Activated CD8-positive, alpha-beta memory T cell treated with anti-CD3 and anti-CD28 coated beads, Interleukin-2, amount 50 U/mL, for 1 hour (primary cell): ENCODE results near the gene SMTNL2.

ENCODE experiments used
- DNase-seq: peaks from one replicate; pipeline ENCODE4 v3.0.0-alpha.2; 2020; ENCODE audit errors: extremely low read depth

The SMTNL2 gene

DNA sequence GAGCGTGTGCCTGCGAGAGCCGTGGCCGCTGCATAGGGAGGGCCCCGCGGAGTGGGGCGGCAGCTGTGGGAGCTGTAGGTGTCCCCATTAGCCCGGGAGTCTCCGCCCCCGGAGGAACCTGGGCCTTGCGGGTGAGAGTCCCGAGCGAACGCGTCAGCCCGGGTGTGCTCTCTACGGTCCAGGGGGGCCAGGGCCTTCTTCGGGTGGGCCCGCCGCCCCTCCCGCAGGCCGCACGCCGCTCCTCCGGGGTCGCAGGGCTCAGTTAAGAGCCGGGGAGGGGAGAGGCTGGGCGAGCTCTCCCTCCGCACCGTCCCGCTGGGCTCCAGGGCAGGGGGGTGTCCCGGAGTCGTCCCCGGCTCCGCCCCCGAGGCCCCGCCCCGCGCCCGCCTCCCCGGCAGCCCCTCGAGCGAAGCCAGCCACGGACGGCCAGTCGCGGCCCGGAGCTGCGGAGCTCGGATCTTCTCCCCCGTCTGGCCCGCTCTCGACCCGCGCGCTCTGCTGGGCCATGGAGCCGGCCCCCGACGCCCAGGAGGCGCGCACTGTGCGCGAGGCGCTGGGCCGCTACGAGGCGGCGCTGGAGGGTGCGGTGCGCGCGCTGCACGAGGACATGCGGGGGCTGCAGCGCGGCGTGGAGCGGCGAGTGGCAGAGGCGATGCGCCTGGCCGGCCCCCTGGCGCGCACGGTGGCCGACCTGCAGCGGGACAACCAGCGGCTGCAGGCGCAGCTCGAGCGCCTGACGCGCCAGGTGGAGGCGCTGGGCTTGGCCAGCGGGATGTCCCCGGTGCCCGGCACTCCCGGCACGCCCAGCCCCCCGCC is at the start of gene SMTNL2:
SMTNL2 (plus strand) TSS at position 429 of the 816 bp plus-strand sequence; CDS start at position 506, 77 bp downstream.
- DNase-seq: no peak

DNA sequence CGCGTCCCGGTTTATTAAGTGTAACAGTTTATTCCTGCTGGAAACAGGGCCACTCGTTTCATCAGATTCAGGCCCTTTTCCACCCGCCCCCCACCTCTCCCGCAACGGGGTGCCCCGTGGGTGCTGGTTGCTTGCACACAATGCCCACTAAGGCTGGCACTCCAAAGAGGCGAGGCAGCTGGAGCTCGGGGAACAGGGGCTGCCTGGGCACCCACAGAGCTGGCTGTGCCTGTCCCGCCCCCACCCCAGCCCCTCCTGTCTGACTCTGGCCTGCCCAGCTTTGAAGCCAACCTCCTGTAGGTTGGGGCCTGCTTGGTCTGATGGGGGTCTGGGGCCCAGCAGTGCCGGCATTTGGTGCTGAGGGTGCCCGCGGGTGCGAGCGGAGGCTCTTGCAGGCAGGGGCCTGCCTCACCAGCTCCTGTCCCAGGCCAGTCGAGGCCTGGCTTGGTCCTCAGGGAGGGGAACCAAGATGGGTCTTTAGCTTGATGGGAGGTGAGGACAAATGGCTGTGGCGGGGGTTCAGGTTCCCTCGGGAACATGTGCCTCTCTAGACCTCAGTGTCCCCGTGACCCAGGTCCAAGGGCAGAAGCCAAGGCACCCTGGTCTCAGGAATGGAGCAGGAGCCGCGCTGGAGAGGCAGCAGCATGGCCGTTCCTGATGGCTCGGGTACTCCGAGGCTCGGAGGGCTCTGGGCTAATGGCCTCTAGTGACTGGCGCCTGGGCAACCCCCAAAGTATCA is 49.2 kb upstream of the SMTNL2 start:
- no peak for DNase-seq

DNA sequence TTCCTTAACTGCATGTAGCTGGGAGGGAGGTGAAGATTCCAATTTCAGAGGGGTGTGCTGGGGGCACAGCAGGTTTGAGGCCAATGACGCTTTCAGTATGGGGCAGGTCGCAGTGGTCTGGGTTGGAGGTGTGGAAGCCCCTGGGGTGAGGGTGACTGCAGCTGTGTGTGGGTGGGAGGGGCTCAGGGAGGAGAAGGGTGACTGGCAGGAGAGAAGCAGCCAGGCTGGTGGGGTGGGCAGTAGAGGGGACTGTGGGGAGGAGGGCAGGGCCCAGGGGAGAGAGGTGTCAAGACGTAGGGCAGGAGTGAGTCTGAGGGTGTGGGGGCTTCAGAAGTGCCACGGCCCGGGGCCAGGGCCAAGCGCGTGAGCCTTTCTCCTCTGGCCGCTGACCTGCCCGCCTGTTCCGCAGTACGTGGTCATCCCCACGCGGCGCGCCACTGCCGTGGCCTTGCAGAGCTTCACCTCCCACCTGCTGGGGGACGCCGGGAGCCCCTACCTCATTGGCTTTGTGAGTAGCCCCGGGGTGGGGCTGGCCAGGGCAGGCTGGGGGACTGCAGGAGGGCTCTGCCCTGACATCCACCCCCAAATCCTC is 48.6 kb upstream of the SMTNL2 start:
- DNase-seq: no peak

DNA sequence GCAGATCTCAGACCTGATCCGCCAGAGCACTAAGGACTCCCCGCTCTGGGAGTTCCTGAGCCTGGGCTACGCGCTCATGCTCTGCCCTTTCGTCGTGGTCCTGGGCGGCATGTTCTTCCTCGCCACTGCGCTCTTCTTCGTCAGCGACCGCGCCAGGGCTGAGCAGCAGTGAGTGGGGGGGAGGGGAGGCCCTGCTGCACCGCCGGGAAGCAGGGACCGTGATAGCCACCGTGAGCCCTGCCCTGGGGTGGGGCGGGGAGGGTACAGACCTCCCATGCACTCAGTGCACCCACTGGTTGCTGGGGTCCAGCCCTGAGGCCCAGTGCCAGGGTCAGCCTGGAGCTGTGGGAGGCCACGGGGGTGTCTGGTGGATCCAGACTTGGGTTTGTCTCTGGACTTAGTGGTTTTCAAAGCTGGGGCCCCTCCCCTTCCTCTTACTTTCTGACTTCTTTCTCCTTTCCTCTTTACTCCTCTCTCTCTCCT is 48.0 kb upstream of the SMTNL2 start:
- no peak for DNase-seq

DNA sequence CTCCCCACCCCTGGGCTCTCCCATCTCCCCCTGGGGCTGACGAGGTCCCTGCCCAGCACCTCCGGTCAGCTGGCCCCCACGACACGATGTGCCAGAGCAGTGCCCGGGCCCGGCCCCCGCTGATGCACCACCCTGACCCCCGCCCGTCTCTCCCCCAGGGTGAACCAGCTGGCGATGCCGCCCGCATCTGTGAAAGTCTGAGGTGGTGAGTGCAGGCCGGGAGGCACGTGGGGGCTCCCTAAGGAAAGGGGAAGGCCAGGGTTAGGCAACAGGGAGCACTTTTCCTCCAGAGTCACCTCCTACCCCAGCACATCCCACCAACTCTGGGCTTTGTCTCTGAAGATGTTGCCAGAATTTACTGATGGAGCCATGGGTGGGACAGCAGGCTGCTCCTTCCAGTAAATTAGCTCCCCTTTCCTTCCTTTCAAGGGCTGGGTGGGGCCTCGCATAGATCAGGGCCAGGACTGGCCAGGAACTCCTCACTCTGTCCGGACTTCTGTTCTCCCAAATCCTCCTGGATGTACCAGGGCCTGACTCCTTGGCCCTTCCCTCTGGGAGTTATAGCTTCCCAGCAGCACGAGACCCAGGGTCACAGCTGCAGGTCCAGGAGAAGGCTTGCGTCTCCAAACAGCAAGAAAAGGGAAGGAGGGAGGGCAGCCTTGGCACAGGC is 47.5 kb upstream of the SMTNL2 start:
- no peak for DNase-seq

DNA sequence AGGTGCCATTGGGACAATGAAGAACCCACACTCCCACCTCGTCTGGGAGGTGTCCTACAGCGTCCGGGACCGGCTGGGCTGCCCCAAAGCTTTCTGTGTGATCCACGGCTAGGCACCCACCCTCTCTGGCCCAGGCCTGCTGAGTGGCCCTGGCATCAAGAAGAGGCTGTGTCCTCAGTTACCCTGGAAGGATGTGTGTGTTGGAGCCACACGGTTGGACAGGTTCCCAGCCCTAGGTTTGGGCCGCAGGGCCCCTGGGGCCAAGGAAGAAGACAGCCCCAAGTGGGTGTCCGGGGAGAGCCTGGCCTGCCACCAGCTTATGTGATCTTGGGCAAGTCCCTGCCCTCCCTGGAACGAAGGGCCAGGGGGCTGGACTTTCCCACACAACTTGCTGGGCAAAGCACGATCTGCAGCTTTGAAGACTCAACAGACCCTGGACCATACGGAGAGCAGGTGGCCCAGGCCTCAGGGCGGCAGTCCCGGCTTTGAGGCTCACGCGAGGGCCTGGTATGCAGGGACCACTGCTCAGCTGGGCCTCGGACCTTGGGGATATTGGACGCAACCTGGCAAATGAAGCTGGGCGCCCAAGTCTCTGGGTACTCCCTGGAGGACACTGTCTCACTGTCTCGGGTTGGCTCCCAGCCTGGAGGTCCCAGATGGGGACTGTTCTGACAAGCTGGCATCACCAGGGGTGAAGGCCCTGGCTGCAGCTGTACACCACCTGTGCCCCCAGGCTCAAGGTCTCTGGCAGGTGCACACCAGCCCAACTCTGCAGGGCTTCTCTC is 46.7 kb upstream of the SMTNL2 start:
- DNase-seq: no peak

DNA sequence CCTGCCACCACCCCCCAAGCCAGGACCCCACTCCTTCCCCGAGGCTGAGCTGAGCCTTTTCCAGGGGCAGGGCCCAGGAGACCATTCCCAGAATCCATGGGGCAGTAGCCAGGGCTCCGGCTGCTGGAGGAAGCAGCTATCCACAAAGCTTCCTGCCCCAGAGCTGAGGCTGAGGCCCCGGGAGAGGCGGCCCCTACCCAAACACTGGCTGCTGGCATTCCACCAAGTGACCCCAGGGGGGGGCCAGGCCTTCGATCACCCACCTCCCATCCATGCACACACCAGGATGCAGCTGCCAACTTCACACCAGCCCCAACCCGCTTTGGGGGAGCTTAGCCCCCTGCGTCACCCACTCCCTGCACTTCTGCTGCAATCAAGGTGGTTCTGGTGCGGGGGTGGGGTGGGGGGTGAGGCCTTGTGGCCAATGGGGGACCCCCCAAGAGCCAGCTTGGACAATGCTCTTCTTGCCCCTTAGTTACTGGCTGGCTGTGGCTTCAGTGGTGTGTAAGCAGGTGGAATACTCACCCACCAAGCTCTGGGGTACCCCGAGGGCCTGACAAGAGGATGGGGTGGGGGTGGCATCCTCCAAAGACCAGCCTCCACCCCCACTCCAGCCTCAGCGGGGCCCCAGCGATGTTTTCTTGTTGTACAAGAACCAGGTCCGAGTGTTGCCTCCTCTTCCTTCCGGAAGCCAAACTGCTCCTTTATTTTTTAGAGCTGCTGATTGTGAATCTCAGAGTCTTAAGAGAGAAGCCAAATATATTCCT is 45.9 kb upstream of the SMTNL2 start:
- no peak for DNase-seq

DNA sequence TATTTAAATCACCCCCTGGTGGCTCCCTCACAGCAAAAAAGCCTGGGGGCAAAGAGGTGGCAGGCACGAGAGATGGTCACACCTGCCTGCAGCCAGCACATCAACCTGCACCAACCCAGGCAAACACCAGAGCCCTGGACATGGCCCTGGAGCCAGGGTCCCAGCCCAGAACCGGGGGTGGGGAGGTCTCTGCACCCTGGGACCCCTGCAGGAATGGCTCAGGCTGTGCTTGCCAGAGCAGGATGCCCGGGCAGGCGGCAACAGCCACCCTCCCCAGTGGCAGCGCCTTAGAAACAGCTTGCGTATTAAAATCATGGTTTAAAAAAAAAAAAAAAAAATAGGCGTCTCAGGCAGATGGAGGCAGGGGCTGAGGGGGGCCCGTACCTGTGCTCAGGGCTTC is 45.3 kb upstream of the SMTNL2 start:
- no peak for DNase-seq

DNA sequence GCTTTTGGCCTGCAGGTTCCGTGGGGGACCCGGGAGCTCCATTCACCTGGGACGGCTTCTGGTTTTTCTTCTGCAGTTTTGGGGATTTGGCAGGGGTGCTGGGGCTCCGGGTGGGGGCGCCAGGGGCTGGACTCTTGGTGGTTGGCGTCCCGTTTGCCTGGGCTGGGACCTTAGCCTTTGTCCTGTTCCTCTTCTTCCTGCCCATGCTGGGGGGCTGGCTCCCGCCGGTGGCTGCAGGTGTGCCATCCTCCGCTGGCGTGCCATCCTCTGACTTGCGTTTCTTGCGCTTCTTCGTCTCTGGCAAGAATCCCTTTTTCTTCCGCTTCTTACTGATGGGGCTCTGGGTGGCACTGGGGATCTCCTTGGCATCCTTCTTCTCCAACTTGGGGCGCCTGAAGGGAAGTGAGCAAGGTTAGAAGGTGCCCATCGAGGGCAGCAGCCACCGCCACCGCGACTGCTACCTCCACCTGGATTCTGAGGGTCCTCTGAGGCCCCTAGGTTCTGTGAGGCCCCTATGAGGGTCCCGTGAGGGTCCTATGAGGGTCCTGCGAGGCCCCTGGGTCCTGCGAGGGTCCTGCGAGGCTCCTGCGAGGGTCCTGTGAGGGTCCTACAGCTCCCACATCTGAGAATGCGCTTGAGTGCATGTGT is 44.6 kb upstream of the SMTNL2 start:
- DNase-seq: no peak

DNA sequence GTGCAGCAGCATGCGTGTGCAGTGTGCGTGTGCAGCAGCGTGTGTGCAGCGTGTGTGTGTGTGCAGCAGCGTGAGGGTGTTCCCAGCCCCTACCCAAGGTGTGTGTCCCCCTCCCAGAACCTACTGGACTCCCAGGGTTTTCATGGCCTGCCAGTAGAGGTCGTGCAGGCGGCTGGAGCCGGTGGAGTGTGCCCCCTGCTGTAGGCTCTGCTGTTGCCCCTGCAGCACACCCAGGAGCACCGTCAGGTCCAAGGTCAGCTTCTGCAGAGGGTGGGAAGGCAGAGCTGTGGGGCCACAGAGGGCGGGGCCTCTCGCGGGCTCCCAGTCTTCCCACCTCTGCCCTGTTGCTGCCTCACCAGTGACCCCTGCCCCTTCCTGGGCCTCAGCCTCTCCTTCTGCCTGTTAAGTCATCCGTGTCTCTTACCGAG is 44.1 kb upstream of the SMTNL2 start:
- no peak for DNase-seq

DNA sequence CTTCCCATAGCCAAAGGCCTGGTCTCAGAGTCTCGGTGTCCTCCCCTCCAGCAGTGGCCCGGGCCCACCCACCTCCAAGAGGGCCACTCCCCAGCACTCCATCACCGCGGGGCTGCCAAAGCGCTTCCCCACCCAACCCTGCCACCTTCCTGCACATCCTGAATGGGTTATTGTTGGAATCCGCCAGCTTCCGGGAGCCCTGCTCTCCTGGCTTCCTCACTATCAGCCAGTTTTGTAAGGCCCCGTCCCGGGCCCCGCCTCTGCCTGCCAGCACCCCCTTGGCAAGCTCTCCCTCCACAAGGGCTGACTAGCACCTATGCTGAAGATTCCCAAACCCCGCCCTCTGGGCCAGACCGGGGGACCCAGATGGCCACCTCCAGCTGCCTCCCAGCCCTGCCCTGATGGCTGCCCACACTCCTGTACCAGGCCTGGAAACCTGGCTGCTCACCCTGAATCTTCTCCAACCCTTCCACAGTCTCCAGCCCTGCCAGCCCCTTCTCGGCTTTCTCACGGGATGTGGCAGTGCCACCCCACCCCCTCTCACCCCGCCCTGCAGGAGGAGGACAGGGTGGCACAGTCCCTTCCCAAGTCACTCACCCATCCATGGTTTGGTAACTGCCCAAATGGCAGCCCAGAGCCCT is 43.5 kb upstream of the SMTNL2 start:
- DNase-seq: no peak

DNA sequence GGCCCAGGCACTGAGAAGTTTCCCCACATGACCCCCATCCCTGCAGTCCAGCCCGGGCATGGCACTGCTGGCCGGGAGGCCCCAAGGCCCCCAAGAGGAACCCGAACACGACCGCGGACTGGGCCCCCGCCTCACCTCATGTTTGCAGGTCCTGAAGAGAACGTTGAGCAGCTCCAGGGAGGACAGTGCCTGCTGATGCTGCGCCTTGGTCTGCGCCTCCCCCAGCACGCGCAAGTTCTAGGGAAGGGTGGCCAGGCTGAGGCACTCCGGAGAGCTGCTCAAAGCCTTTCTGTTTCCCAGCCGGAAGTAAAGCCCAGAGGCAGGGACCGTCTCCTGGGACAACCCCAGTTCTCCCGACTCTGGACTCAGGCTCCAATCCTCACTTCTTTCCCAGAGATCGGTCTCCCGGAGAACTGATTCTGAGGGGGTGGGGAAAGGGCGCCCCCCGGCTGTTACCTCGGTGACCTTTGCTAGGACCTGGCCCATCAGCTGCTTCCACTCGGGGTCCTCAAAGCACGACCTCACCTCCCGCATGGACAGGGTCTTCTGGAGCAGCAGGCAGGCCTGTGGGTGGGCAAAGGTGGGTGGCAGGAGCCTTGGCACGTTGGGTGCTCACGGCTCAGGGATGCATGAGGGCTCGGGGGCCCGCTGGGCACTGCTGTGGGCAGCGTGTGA is 42.9 kb upstream of the SMTNL2 start:
- no peak for DNase-seq

DNA sequence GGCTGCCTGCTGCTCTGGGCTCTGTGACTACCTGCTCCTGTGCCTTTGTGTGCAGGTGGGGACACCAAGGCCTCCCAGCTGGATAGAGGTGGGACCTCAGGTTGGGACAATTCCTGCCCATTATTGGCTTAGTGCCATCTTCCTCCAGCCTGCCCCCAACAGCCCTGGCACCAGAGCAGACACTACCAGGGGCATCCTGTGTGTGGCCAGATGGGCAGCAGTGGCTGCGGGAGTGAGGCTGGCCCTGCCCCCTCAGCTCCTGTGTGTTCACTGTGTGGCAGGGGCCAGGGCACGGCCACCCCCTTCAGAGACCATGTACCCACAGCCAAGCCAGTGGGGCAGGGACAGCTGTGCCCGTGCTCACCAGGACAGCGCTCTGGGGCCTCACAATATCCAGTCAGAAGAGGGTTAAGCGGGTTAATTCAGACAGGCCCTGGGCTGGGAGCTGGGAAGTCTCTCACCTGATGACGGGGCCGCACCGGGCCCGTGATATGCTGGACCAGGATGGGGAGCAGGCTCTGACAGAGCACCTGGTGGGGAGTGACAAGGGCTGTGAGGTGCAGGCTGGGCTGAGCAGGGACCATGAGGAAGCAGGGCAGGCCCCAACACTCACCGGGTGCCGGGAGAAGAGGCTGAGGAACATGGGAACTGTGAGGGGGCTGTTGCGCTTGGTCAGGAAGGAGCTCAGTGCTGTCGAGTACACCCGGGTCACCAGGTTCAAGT is 42.2 kb upstream of the SMTNL2 start:
- DNase-seq: no peak

DNA sequence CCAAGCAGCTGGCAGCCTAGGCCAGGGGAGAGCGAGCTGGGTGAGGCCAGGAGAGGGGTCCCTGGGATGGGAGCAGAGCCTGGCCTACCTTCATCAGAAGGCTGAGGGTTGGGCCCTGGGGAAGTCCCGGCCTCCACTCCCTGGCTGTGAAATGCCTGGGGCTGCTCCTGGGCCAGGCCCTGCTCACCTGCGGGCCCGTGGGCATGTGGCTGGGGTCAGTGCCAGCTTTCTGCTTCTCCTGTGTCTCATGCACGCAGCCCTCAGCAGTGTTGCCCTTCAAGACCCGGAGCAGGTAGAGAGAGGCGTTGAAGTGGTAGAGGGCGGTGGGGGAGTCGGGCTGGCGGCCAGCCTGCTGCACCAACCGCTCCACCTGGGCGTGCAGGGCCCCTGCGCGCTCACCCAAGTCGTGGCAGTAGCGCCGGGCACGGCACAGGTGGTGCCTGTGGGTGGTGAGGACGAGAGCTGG is 41.6 kb upstream of the SMTNL2 start:
- DNase-seq: no peak

DNA sequence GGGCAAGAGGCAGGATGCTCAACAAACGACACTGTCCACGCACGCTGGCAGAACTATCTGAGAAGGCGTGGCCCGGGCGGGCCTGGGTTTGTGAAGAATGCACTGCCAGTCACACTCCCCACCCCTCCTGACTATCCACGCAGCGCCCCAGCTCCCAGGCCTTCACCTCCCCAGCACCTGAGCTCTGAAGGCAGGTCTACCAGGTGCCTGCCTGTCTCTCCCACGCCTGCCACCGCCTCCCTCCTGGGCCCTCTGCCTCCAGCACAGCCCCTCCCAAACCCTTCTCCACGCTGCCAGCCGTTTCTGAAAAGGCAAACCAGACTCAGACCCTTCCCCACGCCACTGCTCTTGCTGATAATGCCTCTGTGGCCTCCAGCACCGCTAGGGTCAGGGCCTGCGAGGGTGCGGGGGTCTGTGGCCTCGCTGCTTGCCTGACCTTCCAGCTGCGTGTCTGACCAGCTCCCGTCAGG is 40.7 kb upstream of the SMTNL2 start:
- DNase-seq: no peak

DNA sequence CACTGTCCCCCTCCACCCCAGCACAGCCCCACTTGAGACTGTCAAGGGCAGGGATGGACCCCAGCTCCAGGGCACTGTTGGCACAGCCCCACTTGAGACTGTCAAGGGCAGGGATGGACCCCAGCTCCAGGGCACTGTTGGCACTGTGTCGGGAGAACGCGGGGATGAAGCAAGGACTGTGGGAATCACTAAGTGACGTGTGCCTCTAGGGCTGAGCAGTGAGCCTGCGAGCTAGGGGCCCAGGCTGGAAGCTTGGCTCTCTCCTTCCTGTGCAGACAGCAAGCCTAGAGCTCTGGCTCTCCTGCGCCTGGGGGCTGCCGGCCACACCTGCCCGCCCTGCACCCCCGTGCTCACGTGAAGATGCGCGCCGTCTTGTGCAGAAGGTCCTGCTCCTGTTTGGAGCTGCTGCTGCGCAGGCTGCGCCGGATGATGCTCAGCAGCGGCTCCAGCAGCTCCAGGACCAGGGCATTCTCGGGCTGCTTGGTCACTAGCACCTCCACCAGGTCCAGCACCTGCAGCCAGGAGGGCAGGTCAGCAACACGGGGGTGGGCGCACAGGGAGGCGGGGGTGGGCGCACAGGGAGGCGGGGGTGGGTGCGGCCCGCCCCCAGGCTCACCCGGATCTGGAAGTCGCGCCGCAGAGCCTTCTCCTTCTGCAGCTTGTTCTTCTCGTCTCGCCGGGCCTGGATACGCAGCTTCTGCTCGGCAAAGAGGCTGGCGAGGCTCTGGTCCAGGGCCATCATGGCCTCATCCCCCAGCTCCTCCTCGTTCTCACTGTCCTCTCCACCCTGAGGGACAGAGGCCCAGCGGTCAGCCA is 40.0 kb upstream of the SMTNL2 start:
- DNase-seq: no peak

DNA sequence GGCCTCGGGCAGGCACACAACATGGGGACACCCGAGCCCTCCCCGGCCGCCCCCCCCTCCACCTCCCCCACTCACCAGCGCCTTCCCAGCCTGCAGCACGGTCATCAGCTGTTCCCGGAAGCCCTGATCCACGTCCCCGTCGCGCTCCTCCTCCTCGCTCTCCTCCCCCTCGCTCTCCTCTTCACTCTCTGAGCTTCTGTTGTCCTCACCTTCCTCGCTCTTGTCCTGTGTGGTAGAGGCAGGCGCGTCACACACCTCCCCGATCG is 39.4 kb upstream of the SMTNL2 start:
- no peak for DNase-seq
